Peyer's patch (tissue), 4 donors: ENCODE measurements around the gene SRPRB. TPM values are rescaled to one million over a fixed set of nuclear protein-coding genes. Genes with fewer than 3 reads are reported as not detected.

Source experiments
- DNase-seq, 3 donors: peaks; one replicate each; pipeline ENCODE4 v3.0.0-alpha.2; 2017 to 2019
- H3K27ac ChIP-seq, 4 donors: fragments of 200-600 bp; sonication (generic); one replicate each; pipeline ENCODE4 v1.5.1; 2016 to 2019
- H3K27me3 ChIP-seq, 2 donors: fragments of 200-600 bp; sonication (generic); one replicate each; pipeline ENCODE4 v1.5.1; 2019
- H3K36me3 ChIP-seq, 3 donors: fragments of 200-600 bp; sonication (generic); one replicate each; pipeline ENCODE4 v1.5.1; 2016 to 2019
- H3K4me1 ChIP-seq, 4 donors: fragments of 200-600 bp; sonication (generic); one replicate each; pipeline ENCODE4 v1.5.1; 2016 to 2019
- H3K4me3 ChIP-seq, 4 donors: fragments of 200-600 bp; sonication (generic); 1 replicate in 3 of 4; 2 replicates in 1 of 4; pipeline ENCODE4 v1.5.1; 2016 to 2019; ENCODE audit warnings: mild to moderate bottlenecking in 1 of 4
- H3K9me3 ChIP-seq, 4 donors: fragments of 200-600 bp; sonication (generic); one replicate each; pipeline ENCODE4 v1.5.1; 2016 to 2019; ENCODE audit warnings: mild to moderate bottlenecking in 1 of 4
- POLR2A ChIP-seq, 2 donors: fragments of 450-650 bp; IDR thresholded peaks; one replicate each; pipeline ENCODE4 v1.5.1; 2017; ENCODE audit warnings: antibody characterized with exemption in 2 of 2, mild to moderate bottlenecking in 2 of 2, moderate library complexity in 2 of 2
- total RNA-seq, 4 donors: library from RNA; depleted of rRNA; stranded (reverse); fragments of >200 nt; gene quantifications; one replicate each; pipeline ENCODE4 v1.1.0, GENCODE V29; 2016
- TF ChIP-seq, protein P1 (sequence below), 6 experiments: fragments of 450-650 bp in 4 of 6; fragments of 200-600 bp in 2 of 6; sonication (generic) in 1 of 6; IDR thresholded peaks; one replicate each; pipeline ENCODE4 v1.5.1; 2017 to 2019; ENCODE audit warnings: antibody characterized with exemption in 6 of 6, mild to moderate bottlenecking in 3 of 6, moderate library complexity in 1 of 6

The SRPRB gene
- total RNA-seq, 4 donors from 2014 or later, result 5.0 to 15.6 (median 10.1) TPM

GRCh38 chr3:133866141-133866540 lies 60.5 kb downstream of the SRPRB start:
- Histone ChIP-seq H3K27ac (no peak overlapping the region), H3K36me3 (no peaks in the 10 kb centered on the region), H3K4me1 (no peaks in the 10 kb centered on the region), H3K9me3 (no peaks in the 10 kb centered on the region), H3K27me3 (no peaks in the 10 kb centered on the region), H3K4me3 (no peak overlapping the region)
- no peak for DNase-seq
- no peak for TF ChIP-seq POLR2A (IDR thresholded peaks at IDR 0.05)

DNA sequence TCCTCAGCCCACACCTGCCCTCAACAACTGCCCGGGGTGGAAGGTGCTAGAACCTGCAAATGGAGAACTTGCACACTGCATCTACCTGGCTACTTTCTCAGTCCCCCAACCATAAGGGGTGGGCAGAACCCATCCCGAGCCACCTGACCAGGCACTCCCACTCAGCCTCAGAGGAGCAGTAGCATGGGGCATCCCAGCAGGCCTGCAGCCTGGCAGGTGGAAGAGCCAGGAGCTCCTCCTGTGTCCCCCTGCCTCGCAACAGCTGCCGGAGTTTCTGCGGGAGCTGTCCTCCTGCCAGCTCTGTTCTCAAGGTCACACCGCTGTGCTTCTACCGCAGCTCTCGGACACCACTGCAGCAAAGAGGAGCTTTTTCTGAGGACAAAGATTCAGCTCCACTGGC lies 62.6 kb downstream of the SRPRB start:
- TF ChIP-seq, protein P1, sequence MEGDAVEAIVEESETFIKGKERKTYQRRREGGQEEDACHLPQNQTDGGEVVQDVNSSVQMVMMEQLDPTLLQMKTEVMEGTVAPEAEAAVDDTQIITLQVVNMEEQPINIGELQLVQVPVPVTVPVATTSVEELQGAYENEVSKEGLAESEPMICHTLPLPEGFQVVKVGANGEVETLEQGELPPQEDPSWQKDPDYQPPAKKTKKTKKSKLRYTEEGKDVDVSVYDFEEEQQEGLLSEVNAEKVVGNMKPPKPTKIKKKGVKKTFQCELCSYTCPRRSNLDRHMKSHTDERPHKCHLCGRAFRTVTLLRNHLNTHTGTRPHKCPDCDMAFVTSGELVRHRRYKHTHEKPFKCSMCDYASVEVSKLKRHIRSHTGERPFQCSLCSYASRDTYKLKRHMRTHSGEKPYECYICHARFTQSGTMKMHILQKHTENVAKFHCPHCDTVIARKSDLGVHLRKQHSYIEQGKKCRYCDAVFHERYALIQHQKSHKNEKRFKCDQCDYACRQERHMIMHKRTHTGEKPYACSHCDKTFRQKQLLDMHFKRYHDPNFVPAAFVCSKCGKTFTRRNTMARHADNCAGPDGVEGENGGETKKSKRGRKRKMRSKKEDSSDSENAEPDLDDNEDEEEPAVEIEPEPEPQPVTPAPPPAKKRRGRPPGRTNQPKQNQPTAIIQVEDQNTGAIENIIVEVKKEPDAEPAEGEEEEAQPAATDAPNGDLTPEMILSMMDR (IDR thresholded peaks at IDR 0.05), result no peak

DNA sequence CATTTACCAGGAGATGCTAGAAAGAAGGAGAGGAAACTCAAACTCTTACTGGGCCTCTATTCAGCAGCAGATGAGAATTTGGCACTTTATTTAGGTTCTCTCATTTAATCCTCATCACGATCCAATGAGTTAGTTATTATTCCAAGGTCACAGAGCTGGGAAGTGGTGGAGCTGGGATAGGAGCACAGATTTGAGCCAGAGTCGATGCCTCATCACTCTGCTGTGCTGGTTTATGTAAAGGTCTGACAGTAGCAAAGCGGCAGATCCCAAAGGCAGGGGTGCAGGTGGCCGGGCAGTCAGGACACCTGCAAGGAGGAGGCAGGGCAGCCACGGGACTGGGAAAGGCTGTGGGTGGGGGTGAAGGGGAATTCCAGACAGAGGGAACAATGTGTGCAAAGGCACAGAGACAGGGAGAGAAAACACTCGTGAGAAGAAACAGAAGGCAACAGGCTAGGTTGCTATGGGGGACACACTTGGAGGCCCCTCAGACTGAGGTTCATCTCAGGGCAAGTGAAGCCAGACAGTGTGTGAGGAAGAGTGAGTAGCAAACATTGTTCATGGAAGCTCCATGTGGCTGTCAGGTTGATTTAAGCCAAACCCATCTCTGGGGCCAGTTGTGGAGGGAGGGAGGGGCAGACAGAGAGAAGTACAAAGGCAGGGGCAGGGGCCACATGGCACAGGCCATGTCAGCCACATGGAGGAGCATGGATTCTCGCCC lies 63.3 kb downstream of the SRPRB start:
- no peak for DNase-seq
- no peaks in the 10 kb centered on the region for H3K27me3 ChIP-seq

More for the DNA sequence above, 62.6 kb downstream of the SRPRB start:
- Histone ChIP-seq H3K27ac (no peak overlapping the region), H3K9me3 (no peaks in the 10 kb centered on the region), H3K27me3 (no peaks in the 10 kb centered on the region), H3K4me3 (no peak overlapping the region), H3K4me1 (no peaks in the 10 kb centered on the region), H3K36me3 (no peaks in the 10 kb centered on the region)
- DNase-seq, result peak in 1 of 3 donors; percentile 23

GRCh38 chr3:133869586-133869985 lies 64.0 kb downstream of the SRPRB start:
- H3K4me3 ChIP-seq, result no peak overlapping the region
- H3K27ac ChIP-seq, result no peak overlapping the region
- DNase-seq, result no peak
- TF ChIP-seq POLR2A (IDR thresholded peaks at IDR 0.05), result no peak
- TF ChIP-seq, protein P1 (IDR thresholded peaks at IDR 0.05), result no peak
- H3K36me3 ChIP-seq, result no peaks in the 10 kb centered on the region
- H3K9me3 ChIP-seq, result no peaks in the 10 kb centered on the region
- no peaks in the 10 kb centered on the region for H3K4me1 ChIP-seq
- no peaks in the 10 kb centered on the region for H3K27me3 ChIP-seq

More for the DNA sequence above, 63.3 kb downstream of the SRPRB start:
- H3K4me1 ChIP-seq, result no peaks in the 10 kb centered on the region
- no peak overlapping the region for H3K4me3 ChIP-seq
- no peaks in the 10 kb centered on the region for H3K36me3 ChIP-seq
- TF ChIP-seq, protein P1 (IDR thresholded peaks at IDR 0.05), result no peak
- TF ChIP-seq POLR2A (IDR thresholded peaks at IDR 0.05), result no peak
- no peak overlapping the region for H3K27ac ChIP-seq
- H3K9me3 ChIP-seq, result no peaks in the 10 kb centered on the region

GRCh38 chr3:133870822-133871221 lies 65.2 kb downstream of the SRPRB start:
- H3K27me3 ChIP-seq, result no peaks in the 10 kb centered on the region
- DNase-seq, result no peak
- no peak overlapping the region for H3K4me3 ChIP-seq
- H3K27ac ChIP-seq, result no peak overlapping the region
- no peaks in the 10 kb centered on the region for H3K36me3 ChIP-seq
- no peaks in the 10 kb centered on the region for H3K9me3 ChIP-seq
- H3K4me1 ChIP-seq, result no peaks in the 10 kb centered on the region
- TF ChIP-seq, protein P1 (IDR thresholded peaks at IDR 0.05), result no peak
- TF ChIP-seq POLR2A (IDR thresholded peaks at IDR 0.05), result no peak

Other genes starting within 250 kb of the SRPRB start
- gene CDV3, start 232.1 kb upstream of the SRPRB start, total RNA-seq, result 100 to 1,000 TPM in 1 of 4 donors, 10 to 100 TPM in 3; 45.0 to 123 (median 58.3) TPM
- gene TOPBP1, start 143.9 kb upstream of the SRPRB start, total RNA-seq, result 10 to 100 TPM; 22.6 to 57.8 (median 40.7) TPM
- gene TF, start 59.4 kb upstream of the SRPRB start, total RNA-seq, result 1 to 10 TPM in 1 of 4 donors, under 1 TPM in 1, not detected in 2; 0.70 to 2.4 TPM
- 1 to 10 TPM in 1 of 4 donors, under 1 TPM in 3; 0.53 to 1.2 (median 0.81) TPM for gene RAB6B, start 90.1 kb downstream of the SRPRB start, total RNA-seq
- gene SLCO2A1, start 224.1 kb downstream of the SRPRB start, total RNA-seq, result 10 to 100 TPM; 15.0 to 33.0 (median 19.2) TPM